ENCODE measurements around the gene C4orf17. TPM values are rescaled to one million over a fixed set of nuclear protein-coding genes. Genes with fewer than 3 reads are reported as not detected.

C4orf17 gene
- total RNA-seq, 1 experiment from 2014 or later = not detected

Other genes starting within 250 kb of the C4orf17 start
- gene ADH1A, start 220.0 kb upstream of the C4orf17 start, total RNA-seq (2014; rRNA removed) = not detected in 2 replicates
- not detected in 2 replicates for gene ADH1B, start 189.6 kb upstream of the C4orf17 start, total RNA-seq (2014; rRNA removed)
- not detected in 2 replicates for gene ADH1C, start 158.3 kb upstream of the C4orf17 start, total RNA-seq (2014; rRNA removed)
- not detected in 2 replicates for gene ADH7, start 75.7 kb upstream of the C4orf17 start, total RNA-seq (2014; rRNA removed)
- 6.0 and 9.6 TPM in 2 replicates for gene TRMT10A, start 53.0 kb downstream of the C4orf17 start, total RNA-seq (2014; rRNA removed)
- gene MTTP, start 63.8 kb downstream of the C4orf17 start, total RNA-seq (2014; rRNA removed) = 0.06 TPM in 1 of 2 replicates, not detected in the other
- gene C4orf54, start 146.8 kb downstream of the C4orf17 start, total RNA-seq (2014; rRNA removed) = 0.19 and 0.29 TPM in 2 replicates

Measured in LHCN-M2 (cell line).